H1 (cell line): ENCODE results near the gene ARMH3. TPM values are rescaled to one million over a fixed set of nuclear protein-coding genes. Genes with fewer than 3 reads are reported as not detected.

Experiments used
- CTCF ChIA-PET: fragments of 300-600 bp; sonication (Branson Sonifier 250); formaldehyde crosslinking; loops from one replicate; lab custom pipeline; 2021; ENCODE audit not compliant: partially characterized antibody; lab: Charles Lee
- POLR2A ChIA-PET: fragments of 300-600 bp; sonication (Branson Sonifier 250); formaldehyde crosslinking; loops from one replicate; lab custom pipeline; 2021; ENCODE audit warnings: inconsistent platforms; ENCODE audit not compliant: partially characterized antibody; lab: Charles Lee
- DNase-seq, 2 experiments: peaks; one replicate each; pipeline versions ENCODE4 v3.0.0 to v3.0.0-alpha.2; 2010 to 2022; ENCODE audit warnings: low spot score in 2 of 2, low read depth in 1 of 2, mixed read lengths in 1 of 2
- FAIRE-seq: peaks from 2 replicates; lab custom pipeline; 2011; peaks lifted over from hg19 to GRCh38; lab: Jason Lieb, UNC
- H2AFZ ChIP-seq: 2 replicates; pipeline ENCODE4 v1.8.1; 2012; ENCODE audit warnings: low read length, inconsistent platforms
- H2AK5ac ChIP-seq: 2 replicates; pipeline ENCODE4 v1.6.1; 2013; ENCODE audit warnings: low read depth, low read length
- H2BK120ac ChIP-seq: replicated peaks from 2 replicates; pipeline ENCODE3; 2013; ENCODE audit warnings: low read depth, low read length, inconsistent platforms
- H2BK12ac ChIP-seq: 2 replicates; pipeline ENCODE4 v1.6.1; 2013; ENCODE audit warnings: low read depth, low read length
- H2BK15ac ChIP-seq: 2 replicates; pipeline ENCODE4 v1.6.1; 2013; ENCODE audit warnings: low read length
- H2BK20ac ChIP-seq: 2 replicates; pipeline ENCODE4 v1.6.1; 2013; ENCODE audit warnings: low read length
- H2BK5ac ChIP-seq: 2 replicates; pipeline ENCODE4 v1.6.1; 2013; ENCODE audit warnings: low read depth, low read length
- H3K14ac ChIP-seq: 2 replicates; pipeline ENCODE4 v1.6.1; 2013; ENCODE audit warnings: inconsistent platforms; ENCODE audit not compliant: insufficient read length
- H3K18ac ChIP-seq: 2 replicates; pipeline ENCODE4 v1.6.1; 2013; ENCODE audit warnings: low read length; ENCODE audit errors: extremely low read depth
- H3K23ac ChIP-seq: 2 replicates; pipeline ENCODE4 v1.6.1; 2013; ENCODE audit warnings: inconsistent platforms; ENCODE audit not compliant: insufficient read length
- H3K23me2 ChIP-seq: 2 replicates; pipeline ENCODE4 v1.6.1; 2013; ENCODE audit warnings: low read depth, low read length
- H3K27ac ChIP-seq: 2 replicates; pipeline ENCODE4 v1.6.1; 2011; ENCODE audit warnings: low read depth, low read length, inconsistent platforms
- H3K27me3 ChIP-seq, 4 experiments: replicated peaks in 1 of 4; 1 replicate in 1 of 4; 2 replicates in 3 of 4; pipeline versions ENCODE4 v1.6.1 to v1.8.1; 2011 to 2013; ENCODE audit warnings: low read length in 3 of 4, mild to moderate bottlenecking in 3 of 4, inconsistent platforms in 2 of 4, mixed read lengths in 2 of 4, moderate library complexity in 1 of 4; ENCODE audit not compliant: control insufficient read depth in 3 of 4, insufficient read depth in 3 of 4; ENCODE audit errors: extremely low read depth in 1 of 4
- H3K36me3 ChIP-seq, 4 experiments: 2 replicates each; pipeline versions ENCODE4 v1.6.1 to v1.8.1; 2011 to 2013; ENCODE audit warnings: mild to moderate bottlenecking in 4 of 4, low read length in 3 of 4, moderate library complexity in 2 of 4, control low read depth in 1 of 4, inconsistent platforms in 1 of 4; ENCODE audit not compliant: insufficient read depth in 4 of 4, control insufficient read depth in 2 of 4
- H3K4ac ChIP-seq: replicated peaks from 2 replicates; pipeline ENCODE3; 2013; ENCODE audit warnings: low read length, low read depth, mixed read lengths, inconsistent platforms; ENCODE audit not compliant: insufficient read length
- H3K4me1 ChIP-seq, 4 experiments: replicated peaks in 1 of 4; 1 replicate in 1 of 4; 2 replicates in 3 of 4; pipeline versions ENCODE4 v1.6.1 to v1.8.1; 2011 to 2013; ENCODE audit warnings: low read length in 3 of 4, inconsistent platforms in 2 of 4, mixed read lengths in 1 of 4; ENCODE audit not compliant: insufficient read depth in 4 of 4, control insufficient read depth in 3 of 4
- H3K4me2 ChIP-seq, 2 experiments: 2 replicates each; pipeline versions ENCODE4 v1.6.1 to v1.8.1; 2011 to 2013; ENCODE audit warnings: low read depth in 2 of 2, low read length in 2 of 2, control low read depth in 1 of 2, inconsistent platforms in 1 of 2, mild to moderate bottlenecking in 1 of 2; ENCODE audit not compliant: insufficient read depth in 1 of 2
- H3K4me3 ChIP-seq, 4 experiments: fragments of 200-600, 300-600 bp in 1 of 4; sonication (generic), shearing (Covaris generic), sonication (Bioruptor Twin) in 1 of 4; 2 replicates each; pipeline versions ENCODE4 v1.5.1 to v1.8.1; 2011 to 2016; ENCODE audit warnings: low read length in 4 of 4, low read depth in 3 of 4, control low read depth in 2 of 4, inconsistent platforms in 2 of 4, mild to moderate bottlenecking in 2 of 4, mixed read lengths in 1 of 4, moderate library complexity in 1 of 4; ENCODE audit not compliant: insufficient read depth in 2 of 4; ENCODE audit errors: extremely low read depth in 1 of 4
- H3K56ac ChIP-seq: replicated peaks from 2 replicates; pipeline ENCODE3; 2013; ENCODE audit warnings: low read depth, mild to moderate bottlenecking, mixed read lengths, low read length, inconsistent platforms; ENCODE audit not compliant: insufficient read length
- H3K79me1 ChIP-seq: 2 replicates; pipeline ENCODE4 v1.6.1; 2013; ENCODE audit warnings: low read depth, low read length, control low read depth
- H3K79me2 ChIP-seq, 2 experiments: 2 replicates each; pipeline versions ENCODE4 v1.6.1 to v1.8.1; 2012 to 2013; ENCODE audit warnings: low read length in 2 of 2, mild to moderate bottlenecking in 2 of 2, inconsistent platforms in 1 of 2; ENCODE audit not compliant: insufficient read depth in 2 of 2, control insufficient read depth in 1 of 2
- H3K9ac ChIP-seq, 4 experiments: replicated peaks in 1 of 4; 1 replicate in 1 of 4; 2 replicates in 3 of 4; pipeline versions ENCODE4 v1.6.1 to v1.8.1; 2011 to 2013; ENCODE audit warnings: low read depth in 3 of 4, low read length in 3 of 4, control low read depth in 2 of 4, mild to moderate bottlenecking in 2 of 4, moderate library complexity in 2 of 4, inconsistent platforms in 1 of 4; ENCODE audit errors: extremely low read depth in 1 of 4
- H3K9me3 ChIP-seq, 2 experiments: 2 replicates each; pipeline versions ENCODE4 v1.6.1 to v1.8.1; 2012 to 2013; ENCODE audit warnings: mild to moderate bottlenecking in 2 of 2, moderate library complexity in 2 of 2, control low read depth in 1 of 2, inconsistent platforms in 1 of 2, low read depth in 1 of 2, low read length in 1 of 2, mixed read lengths in 1 of 2; ENCODE audit not compliant: insufficient read depth in 2 of 2
- H4K20me1 ChIP-seq, 2 experiments: replicated peaks in 1 of 2; 2 replicates each; pipeline versions ENCODE3 to v1.8.1; 2011 to 2013; ENCODE audit warnings: inconsistent platforms in 2 of 2, low read length in 2 of 2, mild to moderate bottlenecking in 1 of 2; ENCODE audit not compliant: insufficient read depth in 2 of 2, control insufficient read depth in 1 of 2
- H4K5ac ChIP-seq: 2 replicates; pipeline ENCODE4 v1.6.1; 2013; ENCODE audit warnings: low read length, low read depth, mixed read lengths, inconsistent platforms; ENCODE audit not compliant: insufficient read length
- H4K8ac ChIP-seq: 2 replicates; pipeline ENCODE4 v1.8.0; 2013; ENCODE audit warnings: mild to moderate bottlenecking, moderate library complexity, low read length, inconsistent platforms; ENCODE audit not compliant: insufficient read depth; ENCODE audit errors: extremely low read depth
- H4K91ac ChIP-seq: replicated peaks from 2 replicates; pipeline ENCODE3; 2013; ENCODE audit warnings: low read length, mixed read lengths, inconsistent platforms; ENCODE audit not compliant: insufficient read length
- BCL11A ChIP-seq, 2 experiments: IDR thresholded peaks; one replicate each; pipeline ENCODE4 v1.6.1; 2011; ENCODE audit warnings: low read depth in 2 of 2, low read length in 2 of 2, mild to moderate bottlenecking in 2 of 2
- CBX5 ChIP-seq: fragments of 300-800, 300-1000 bp; sonication (generic); IDR thresholded peaks from 2 replicates; pipeline ENCODE4 v1.7.1; 2016; ENCODE audit warnings: antibody characterized with exemption, low read length, low read depth
- FOSL1 ChIP-seq: IDR thresholded peaks from 2 replicates; pipeline ENCODE4 v1.6.1; 2011; ENCODE audit warnings: mild to moderate bottlenecking, low read depth, low read length, moderate library complexity; ENCODE audit not compliant: insufficient read depth
- GABPA ChIP-seq: IDR thresholded peaks from 2 replicates; pipeline ENCODE4 v1.6.1; 2011; ENCODE audit warnings: mild to moderate bottlenecking, low read length, moderate library complexity, borderline replicate concordance; ENCODE audit not compliant: insufficient read depth
- POLR2AphosphoS5 ChIP-seq: IDR thresholded peaks from 2 replicates; pipeline ENCODE4 v1.6.1; 2011; ENCODE audit warnings: low read depth, low read length
- SIRT6 ChIP-seq: IDR thresholded peaks from one replicate; pipeline ENCODE4 v1.7.1; 2012; ENCODE audit warnings: low read length, inconsistent platforms
- SUZ12 ChIP-seq: fragments of 200-600 bp; sonication (generic); IDR thresholded peaks from 2 replicates; pipeline ENCODE4 v1.6.1; 2012; ENCODE audit warnings: mild to moderate bottlenecking, inconsistent platforms, low read length, moderate library complexity, mixed read lengths
- polyA plus RNA-seq, 7 experiments: library from polyadenylated mRNA; depleted of rRNA in 3 of 7; stranded (reverse) in 5 of 7; unstranded in 2 of 7; fragments of >200 nt in 5 of 7; fragments of 200-250 nt in 2 of 7; gene quantifications; 1 replicate in 5 of 7; 2 replicates in 1 of 7; 4 replicates in 1 of 7; pipeline versions ENCODE4 v1.2.1 to v1.2.3, GENCODE V29; 2011 to 2013; ENCODE audit warnings: missing spikeins in 2 of 7, mixed read lengths in 2 of 7
- total RNA-seq: library from RNA; stranded (reverse); fragmentation: NEBNext Ultra II Directional; extraction: Animal tissue kit (Norgen Biotek cat#: 25700); gene quantifications from 2 replicates; pipeline ENCODE4 v1.2.1, GENCODE V29; 2021

The ARMH3 gene
- total and polyA plus RNA-seq, 2 of the 8 experiments (the other 6 are each of a cell fraction or from before 2014, with no cell fraction given), result 11.6 to 18.3 TPM

DNA sequence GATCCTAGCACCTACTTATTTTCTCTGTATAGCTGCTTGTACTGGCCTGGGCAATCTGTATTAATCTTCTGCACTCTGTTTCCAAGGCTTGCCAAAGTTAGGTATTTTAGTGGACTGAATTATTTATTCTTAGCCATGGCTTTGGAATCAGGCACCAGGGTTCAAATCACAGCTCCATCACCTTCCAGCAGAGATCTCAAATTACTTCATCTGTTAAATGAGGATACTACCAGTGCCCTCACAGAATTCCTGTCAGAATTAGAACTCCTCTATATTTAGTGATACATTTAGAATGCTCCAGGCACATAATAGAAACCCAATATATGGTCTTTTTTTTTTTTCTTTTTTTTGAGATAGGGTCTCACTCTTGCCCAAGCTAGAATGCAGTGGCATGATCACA is 17.6 kb downstream of the ARMH3 start:
- no peak for FAIRE-seq
- Histone ChIP-seq H4K5ac (no peak overlapping the region), H3K23ac (no peak overlapping the region), H3K79me2 (peaks cover 0 to 15% of the 10 kb centered on the region in 2 experiments; a peak in 2 of 4 replicates), H3K23me2 (no peaks in the 10 kb centered on the region), H3K18ac (no peak overlapping the region), H2BK5ac (no peak overlapping the region), H3K4ac (no peak overlapping the region), H2AK5ac (no peak overlapping the region), H3K14ac (no peak overlapping the region), H2AFZ (no peak overlapping the region), H2BK15ac (no peak overlapping the region), H2BK12ac (no peak overlapping the region), H3K4me3 (no peak overlapping the region), H4K20me1 (peaks cover 0 to 4% of the 10 kb centered on the region in 2 experiments), H3K9ac (no peak overlapping the region), H4K8ac (no peak overlapping the region), H3K79me1 (peaks cover 2% of the 10 kb centered on the region; the same call in 1 of the 2 replicates), H3K27ac (no peak overlapping the region), H3K36me3 (peaks cover 0 to 10% (median 4%) of the 10 kb centered on the region in 4 experiments; a peak in 3 of 8 replicates), H3K4me2 (no peak overlapping the region), H2BK20ac (no peak overlapping the region), H3K27me3 (no peaks in the 10 kb centered on the region), H3K9me3 (peaks cover 0 to 6% of the 10 kb centered on the region in 2 experiments; a peak in 1 of 4 replicates), H4K91ac (no peak overlapping the region), H2BK120ac (no peak overlapping the region), H3K4me1 (no peaks in the 10 kb centered on the region), H3K56ac (no peak overlapping the region)
- TF ChIP-seq FOSL1 (no peak), BCL11A (IDR thresholded peaks at IDR 0.05; ENCODE audit: low read depth in 2 of 2, low read length in 2 of 2) (no peak), SIRT6 (no peak), CBX5 (no peak), SUZ12 (no peak), POLR2AphosphoS5 (no peak), GABPA (no peak)
- ChIA-PET CTCF (interaction anchor here (0.7 to 1.9 kb wide), 8 partner anchors 10 to 42 kb away, joined by 3 to 11 read pairs (median 4); no protein-coding TSS in a partner anchor), POLR2A (interaction anchor here (1.9 kb wide), 1 partner anchor 29 kb away, joined by 5 read pairs; no protein-coding TSS in a partner anchor)
- no peak for DNase-seq
